Stimulated activated CD8-positive, alpha-beta memory T cell treated with anti-CD3 and anti-CD28 coated beads, Interleukin-4, amount 100 ng/mL, for 48 hours (primary cell): ENCODE measurements around the gene PTDSS2.
"Not testable (repeated sequence)": the region's sequence is repeated elsewhere in the genome, so short reads cannot be mapped to it uniquely, and the experiment has no call there.

Experiments
- DNase-seq: peaks from one replicate; pipeline ENCODE4 v3.0.0-alpha.2; 2020

PTDSS2 gene

DNA sequence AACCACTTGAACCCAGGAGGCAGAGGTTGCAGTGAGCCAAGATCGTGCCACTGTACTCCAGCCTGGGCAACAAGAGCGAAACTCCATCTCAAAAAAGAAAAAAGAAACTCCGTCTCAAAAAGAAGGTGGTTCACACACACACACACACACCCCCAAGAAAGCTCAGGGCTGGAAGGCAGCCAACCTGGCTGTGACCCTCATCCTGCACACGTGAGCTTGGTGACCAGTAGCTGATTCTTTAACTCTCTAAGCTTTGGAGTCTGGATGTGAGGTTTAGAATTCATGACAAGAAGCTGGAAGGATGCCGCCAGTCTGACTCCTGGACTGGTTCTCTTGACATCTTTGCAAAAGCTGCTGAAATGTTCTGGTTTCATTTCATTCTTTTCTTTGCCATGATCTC is 58.9 kb downstream of the PTDSS2 start:
- DNase-seq, result no peak

DNA sequence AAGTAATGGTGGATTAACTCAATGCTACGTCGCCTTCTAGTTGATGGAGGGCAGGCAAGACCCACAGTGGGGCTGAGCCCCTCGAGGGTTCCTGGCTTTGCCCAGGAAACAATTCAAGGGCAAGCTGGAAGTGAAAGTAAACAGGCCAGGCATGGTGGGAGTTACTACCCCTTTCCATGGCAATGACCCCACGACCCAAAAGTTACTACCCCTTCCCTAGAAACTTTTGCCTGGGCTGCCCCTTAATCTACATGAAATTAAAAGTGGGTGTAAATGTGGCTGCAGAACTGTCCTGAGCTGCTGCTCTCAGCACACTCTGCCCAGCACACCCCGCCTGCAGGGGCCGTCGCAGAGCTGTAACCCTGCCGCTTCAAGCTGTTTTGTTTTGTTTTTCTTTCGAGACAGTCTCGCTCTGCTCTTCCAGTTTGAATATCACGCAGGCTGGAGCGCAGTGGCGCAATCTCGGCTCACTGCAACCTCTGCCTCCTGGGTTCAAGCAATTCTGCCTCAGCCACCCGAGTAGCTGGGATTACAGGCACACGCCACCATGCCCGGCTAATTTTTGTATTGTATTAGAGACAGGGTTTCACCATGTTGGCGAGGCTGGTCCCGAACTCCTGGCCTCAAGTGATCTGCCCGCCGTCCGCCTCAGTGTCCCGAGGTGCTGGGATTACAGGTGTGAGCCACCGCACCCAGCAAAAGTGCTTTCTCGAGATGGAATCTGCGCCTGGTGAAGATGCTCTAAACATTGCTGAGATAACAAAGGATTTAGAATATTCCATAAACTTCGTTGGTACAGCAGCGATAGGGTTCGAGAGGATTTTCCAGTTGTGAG is 62.9 kb downstream of the PTDSS2 start:
- DNase-seq, result no peak

DNA sequence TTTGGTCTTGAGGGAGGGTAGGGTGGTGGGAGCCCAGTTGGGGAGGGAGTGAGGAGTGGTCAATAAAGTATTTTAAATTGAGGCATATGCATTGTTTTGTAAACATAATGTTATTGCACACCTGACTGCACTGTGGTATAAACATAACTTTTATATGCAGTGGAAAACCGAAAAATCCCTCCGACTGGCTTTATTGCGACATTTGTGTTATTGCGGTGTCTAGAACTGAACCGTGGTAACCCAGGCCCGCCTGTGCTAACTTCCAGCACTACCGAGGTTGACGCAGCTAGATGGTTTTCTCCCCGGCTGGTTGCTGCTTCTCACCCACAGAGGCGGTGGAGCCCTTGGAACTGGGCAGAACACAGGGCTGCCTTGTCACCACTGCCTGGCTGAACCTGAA is 64.5 kb downstream of the PTDSS2 start:
- no peak for DNase-seq

DNA sequence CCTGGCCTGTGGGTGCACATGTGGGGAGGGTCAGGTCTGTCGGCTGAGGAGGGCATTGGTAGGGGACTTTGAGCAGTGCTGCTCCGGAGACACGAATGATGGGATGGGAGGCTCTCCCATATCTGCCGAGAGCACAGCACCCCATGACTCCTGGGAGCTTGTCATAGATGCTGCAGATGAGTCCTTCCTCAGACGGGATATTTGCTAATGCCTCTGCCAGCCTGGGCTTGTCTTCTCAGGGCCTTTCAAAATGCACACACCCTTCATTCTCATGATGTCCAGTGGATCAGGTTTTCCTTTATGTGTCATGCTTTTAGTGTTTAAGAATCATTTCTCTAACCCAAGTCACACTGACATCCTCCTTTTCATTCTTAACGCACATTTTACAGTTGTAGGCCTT is 65.1 kb downstream of the PTDSS2 start:
- no peak for DNase-seq

- no peak for DNase-seq
Measured at GRCh38 chr11:516400-516799, 66.3 kb downstream of the PTDSS2 start.

DNA sequence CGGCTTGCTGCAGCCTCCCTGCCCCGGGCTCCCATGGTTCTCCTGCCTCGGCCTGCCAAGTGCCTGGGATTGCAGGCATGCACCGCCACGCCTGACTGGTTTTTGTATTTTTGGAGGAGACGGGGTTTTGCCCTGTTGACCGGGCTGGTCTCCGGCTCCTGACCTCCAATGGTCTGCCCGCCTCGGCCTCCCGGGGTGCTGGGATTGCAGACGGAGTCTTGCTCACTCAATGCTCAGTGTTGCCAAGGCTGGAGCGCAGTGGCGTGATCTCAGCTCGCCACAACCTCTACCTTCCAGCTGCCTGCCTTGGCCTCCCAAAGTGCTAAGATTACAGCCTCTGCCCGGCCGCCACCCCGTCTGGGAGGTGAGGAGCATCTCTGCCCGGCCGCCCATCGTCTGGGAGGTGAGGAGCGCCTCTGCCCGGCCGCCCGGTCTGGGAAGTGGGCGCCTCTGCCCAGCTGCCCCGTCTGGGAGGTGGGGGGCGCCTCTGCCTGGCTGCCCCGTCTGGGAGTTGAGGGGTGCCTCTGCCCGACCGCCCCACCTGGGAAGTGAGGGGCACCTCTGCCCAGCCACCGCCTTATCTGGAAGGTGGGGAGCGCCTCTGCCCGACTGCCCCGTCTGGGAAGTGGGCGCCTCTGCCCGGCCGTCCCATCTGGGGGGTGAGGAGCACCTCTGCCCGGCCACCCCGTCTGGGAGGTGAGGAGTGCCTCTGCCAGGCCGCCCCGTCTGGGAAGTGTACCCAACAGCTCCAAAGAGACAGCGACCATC is 67.0 kb downstream of the PTDSS2 start:
- not testable (repeated sequence) for DNase-seq

DNA sequence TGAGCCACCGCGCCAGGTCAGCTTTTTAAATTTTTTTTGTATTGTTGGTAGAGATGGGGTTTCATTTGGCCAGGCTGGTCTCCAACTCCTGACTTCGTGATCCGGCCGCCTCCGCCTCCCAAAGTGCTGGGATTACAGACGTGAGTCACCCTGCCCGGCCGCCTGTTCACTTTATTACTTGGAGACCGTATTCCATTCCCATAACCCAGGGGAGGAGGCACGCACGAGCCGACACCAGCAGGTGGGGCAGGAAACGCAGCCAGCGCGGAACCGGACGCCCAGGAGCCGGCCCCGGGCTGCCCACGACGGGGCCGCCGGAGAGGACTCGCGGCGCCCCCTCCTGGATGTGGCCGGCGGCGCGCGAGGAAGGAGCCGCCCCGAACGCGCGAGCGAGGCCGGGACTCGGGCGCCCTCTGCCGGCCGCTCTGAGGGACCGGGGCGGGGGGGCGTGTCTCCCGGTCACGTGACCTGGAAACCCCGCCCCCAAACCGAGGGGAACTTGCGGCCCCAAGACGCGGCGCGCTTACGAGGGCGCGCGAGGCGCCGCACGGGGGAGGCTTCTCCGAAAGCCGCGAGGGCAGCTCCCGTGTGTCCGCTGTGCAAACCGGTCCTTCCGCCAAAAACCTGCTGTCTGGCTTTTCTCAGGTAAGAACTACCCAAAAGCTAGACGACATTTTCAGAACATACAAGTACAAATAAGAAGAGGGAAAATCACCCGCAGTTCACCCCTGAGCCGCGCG is 68.6 kb downstream of the PTDSS2 start:
- DNase-seq, result peak; percentile 92

DNA sequence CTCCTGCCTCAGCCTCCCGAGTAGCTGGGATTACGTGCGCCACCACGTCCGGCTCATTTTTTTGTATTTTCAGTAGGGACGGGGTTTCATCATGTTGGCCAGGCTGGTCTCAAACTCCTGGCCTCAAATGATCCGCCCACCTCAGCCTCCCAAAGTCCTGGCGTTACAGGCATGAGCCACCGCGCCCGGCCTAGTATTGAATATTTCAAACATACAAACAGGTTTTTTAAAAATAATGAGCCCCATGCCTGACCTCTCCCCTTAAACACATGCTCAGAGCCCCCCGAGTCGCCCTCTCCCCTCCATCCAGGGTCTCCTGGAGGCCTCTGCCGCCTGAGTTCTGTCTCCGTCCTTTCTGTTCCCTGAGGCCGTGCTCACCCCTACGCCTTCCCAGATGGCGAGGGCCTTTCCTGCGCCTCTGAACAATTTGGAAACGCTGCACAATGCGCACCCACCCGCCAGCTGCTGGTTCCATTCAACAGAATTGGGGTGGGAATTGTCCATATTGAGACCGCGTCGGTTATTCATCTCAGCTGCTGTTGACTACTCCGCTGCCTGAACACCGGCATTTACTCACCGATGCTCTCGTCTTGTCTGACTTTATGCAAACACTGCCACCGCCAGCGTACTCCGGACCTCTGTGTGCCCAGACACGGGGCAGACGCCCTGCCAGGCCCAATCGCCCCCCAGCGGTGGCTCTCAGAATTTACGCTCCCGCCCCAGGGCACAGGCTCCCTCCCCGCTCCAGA is 70.5 kb downstream of the PTDSS2 start:
- DNase-seq, result no peak

DNA sequence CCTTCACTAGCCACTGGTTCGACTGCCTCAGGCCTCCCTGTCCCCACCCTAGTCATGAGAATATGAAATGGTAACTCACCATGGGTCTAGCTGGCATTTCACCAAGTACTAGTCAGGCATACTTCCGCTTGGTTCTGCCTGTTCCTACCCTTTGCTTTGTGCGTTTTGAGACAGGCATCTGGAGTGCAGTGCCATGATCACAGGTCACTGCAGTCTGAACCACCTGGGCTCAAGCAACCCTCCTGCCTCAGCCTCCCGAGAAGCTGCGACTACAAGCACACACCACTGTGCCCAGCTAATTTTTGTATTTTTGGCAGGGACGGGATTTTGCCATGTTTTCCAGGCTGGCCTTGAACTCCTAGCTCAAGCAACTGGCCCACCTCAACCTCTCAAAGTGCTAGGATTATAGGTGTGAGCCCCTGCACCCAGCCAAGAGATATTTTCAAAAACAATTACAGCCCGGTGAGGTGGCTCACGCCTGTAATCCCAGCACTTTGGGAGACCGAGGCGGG is 71.2 kb downstream of the PTDSS2 start:
- no peak for DNase-seq

GRCh38 chr11:526192-526591 is 76.1 kb downstream of the PTDSS2 start:
- no peak for DNase-seq

DNA sequence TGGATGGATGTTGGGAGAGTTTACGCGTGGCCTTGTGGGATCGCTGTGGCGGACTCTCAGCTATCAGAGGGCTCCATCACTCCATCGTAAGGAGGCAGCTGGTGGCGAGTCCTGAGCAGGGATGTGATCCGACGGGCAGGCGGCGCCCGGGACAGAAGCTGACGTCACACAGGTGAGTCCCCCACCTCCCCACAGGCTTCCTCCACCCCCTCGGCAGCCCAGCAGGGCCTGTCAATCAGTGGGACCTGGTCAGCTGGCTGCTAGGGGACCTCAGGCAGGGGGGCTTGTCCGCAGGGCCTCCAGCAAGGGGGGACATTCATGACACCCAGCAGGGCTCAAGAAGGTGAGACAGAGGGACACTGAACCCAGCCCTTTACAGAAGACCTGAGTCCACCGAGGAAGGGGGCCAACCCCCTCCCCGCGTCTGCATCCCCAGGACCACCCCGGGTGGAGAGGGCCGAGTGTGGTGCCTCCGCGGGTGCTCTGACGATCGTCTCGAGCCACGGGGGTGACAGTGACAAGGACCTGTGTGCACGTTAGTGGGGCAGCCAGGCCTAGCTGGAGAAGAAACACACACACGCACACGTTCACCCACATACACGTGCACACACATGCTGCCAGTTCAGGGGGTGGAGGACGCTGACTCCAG is 78.2 kb downstream of the PTDSS2 start:
- no peak for DNase-seq

- no peak for DNase-seq
Measured at GRCh38 chr11:528815-529727, 79.0 kb downstream of the PTDSS2 start.

DNA sequence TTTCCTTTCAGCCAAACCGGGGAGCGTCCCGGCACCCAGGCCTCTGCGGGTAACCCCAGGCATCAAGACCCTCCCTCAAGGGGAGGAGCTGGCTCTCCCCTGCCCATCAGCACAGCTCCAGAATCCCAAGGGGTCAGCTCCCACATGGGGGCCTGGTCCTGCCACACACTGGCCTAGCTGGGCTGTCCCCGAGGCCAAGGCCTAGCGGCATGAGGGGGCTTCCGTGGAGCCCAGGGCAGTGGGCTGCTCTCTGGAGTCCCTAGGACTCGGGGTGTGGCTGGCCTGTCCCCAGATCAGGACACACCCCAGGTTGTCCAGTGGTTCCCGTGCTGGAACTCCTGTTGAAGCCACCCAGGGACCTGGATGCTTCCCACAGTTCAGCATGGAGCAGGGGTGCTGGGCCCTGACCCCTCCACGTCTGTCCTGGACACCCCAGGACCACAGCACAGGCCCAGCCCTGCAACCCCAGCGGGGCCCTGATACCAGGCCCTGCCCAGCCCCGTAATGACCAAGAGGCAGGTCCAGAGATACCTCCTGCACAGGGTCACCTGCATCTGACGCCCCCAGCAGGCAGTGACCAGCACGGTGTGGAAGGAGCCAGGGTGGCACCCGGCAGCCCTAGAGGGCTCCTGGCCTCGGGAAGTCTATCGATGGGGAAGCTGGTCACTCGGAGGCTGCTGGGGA is 79.8 kb downstream of the PTDSS2 start:
- no peak for DNase-seq

DNA sequence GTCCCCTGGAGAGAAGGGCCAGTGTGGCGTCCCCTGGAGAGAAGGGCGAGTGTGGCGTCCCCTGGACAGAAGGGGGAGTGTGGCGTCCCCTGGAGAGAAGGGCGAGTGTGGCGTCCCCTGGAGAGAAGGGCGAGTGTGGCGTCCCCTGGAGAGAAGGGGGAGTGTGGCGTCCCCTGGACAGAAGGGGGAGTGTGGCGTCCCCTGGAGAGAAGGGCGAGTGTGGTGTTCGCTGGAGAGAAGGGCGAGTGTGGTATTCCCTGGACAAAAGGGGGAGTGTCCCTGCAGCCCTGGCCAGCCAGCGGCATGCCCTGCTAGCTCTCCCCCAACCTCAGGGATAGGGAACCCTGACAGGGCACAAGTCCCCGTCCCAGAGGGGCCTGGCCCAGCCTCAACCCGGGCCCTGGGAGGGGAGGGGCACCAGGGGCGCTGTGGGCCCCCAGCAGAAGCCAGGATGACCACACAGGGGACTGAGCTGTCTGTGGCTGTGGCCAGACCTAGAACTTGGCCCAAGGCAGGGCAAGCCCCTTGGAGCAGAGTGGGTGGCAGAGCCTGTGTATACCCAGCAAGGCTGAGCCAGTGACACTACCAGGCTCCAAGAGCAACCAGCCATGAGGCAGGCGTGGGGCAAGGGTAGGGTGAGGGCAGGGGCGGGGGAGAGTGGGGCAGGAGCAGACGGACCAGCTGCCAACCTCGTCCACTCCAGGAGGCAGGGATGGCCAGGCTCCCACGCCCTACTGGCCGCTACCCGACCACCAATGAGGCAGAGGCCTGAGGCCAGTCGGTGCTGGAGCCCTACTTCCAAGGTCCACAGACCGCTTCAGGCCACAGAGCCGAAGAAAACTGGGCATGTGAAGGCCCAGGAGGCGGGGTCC is 81.1 kb downstream of the PTDSS2 start:
- DNase-seq, result no peak

GRCh38 chr11:531919-532526 is 81.9 kb downstream of the PTDSS2 start:
- no peak for DNase-seq

- no peak for DNase-seq
Measured at GRCh38 chr11:532527-532985, 82.5 kb downstream of the PTDSS2 start.

DNA sequence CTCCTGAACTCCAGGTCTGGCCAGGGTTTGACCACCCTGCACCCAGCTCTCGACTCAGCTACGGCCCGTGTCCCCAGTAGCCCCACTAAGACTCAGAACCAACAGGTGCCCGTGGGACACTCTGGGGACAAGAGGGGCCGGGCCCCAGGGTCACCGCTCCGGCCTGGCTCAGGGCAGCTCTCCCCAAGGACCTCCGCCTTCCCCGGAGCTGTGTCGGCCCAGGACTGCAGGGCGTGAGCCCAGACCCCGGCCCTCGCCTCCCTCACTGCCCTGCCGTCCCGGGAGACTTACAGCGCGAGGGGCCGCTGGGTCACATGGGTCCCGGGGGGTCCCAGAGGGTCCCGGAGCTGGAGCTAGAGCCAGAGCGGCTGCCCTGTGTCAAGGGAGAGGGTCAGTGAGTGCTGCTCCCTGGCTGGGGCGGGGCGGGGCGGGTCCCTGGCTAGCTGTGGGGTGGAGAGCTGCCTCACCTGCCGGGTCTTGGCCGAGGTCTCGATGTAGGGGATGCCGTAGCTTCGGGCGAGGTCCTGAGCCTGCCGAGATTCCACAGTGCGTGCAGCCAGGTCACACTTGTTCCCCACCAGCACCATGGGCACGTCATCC is 83.0 kb downstream of the PTDSS2 start:
- no peak for DNase-seq
